CD4-positive, CD25-positive, alpha-beta regulatory T cell (primary cell): ENCODE results near the gene TAF5L. TPM values are rescaled to one million over a fixed set of nuclear protein-coding genes. Genes with fewer than 3 reads are reported as not detected.
"Not testable (repeated sequence)": the region's sequence is repeated elsewhere in the genome, so short reads cannot be mapped to it uniquely, and the experiment has no call there.

Source experiments
- ATAC-seq, 2 donors: fragments of 150-1000 bp; cut with Tn5 transposase; one replicate each; pipeline ENCODE4 v1.10.0; 2021; ENCODE audit warnings: low read depth in 2 of 2, moderate number of reproducible peaks in 2 of 2, moderate library complexity in 1 of 2
- DNase-seq, 3 donors: peaks; one replicate each; pipeline versions ENCODE4 v3.0.0 to v3.0.0-alpha.2; 2012 to 2022; ENCODE audit warnings: mixed read lengths in 1 of 3
- H3K27ac ChIP-seq: one replicate; pipeline ENCODE4 v1.7.0; 2013; ENCODE audit warnings: mild to moderate bottlenecking, low read length; ENCODE audit not compliant: insufficient read depth, poor library complexity, severe bottlenecking
- H3K27me3 ChIP-seq: one replicate; pipeline ENCODE4 v1.7.0; 2013; ENCODE audit warnings: low read length; ENCODE audit not compliant: control insufficient read depth, insufficient read depth
- H3K36me3 ChIP-seq: one replicate; pipeline ENCODE4 v1.7.0; 2013; ENCODE audit warnings: mild to moderate bottlenecking, low read length, moderate library complexity; ENCODE audit not compliant: control insufficient read depth, insufficient read depth
- H3K4me1 ChIP-seq: 2 replicates; pipeline ENCODE4 v1.7.0; 2013; ENCODE audit warnings: mild to moderate bottlenecking, low read length; ENCODE audit not compliant: insufficient read depth, control insufficient read depth, poor library complexity, severe bottlenecking
- H3K4me3 ChIP-seq: one replicate; pipeline ENCODE4 v1.7.0; 2013; ENCODE audit warnings: low read depth, mild to moderate bottlenecking, low read length, moderate library complexity
- H3K9me3 ChIP-seq, 2 experiments: 1 replicate in 1 of 2; 2 replicates in 1 of 2; pipeline ENCODE4 v1.7.0; 2013; ENCODE audit warnings: low read length in 2 of 2, mild to moderate bottlenecking in 1 of 2, moderate library complexity in 1 of 2; ENCODE audit not compliant: control insufficient read depth in 2 of 2
- H3K27ac Mint-ChIP-seq, 3 donors: one replicate each; pipeline ENCODE4 v1.8.0; 2020 to 2022; ENCODE audit warnings: mild to moderate bottlenecking in 3 of 3, mixed read lengths in 3 of 3, moderate library complexity in 2 of 3
- H3K27me3 Mint-ChIP-seq: one replicate; pipeline ENCODE4 v1.8.0; 2022; ENCODE audit warnings: mild to moderate bottlenecking, mixed read lengths
- H3K36me3 Mint-ChIP-seq: one replicate; pipeline ENCODE4 v1.8.0; 2020; ENCODE audit warnings: mixed read lengths
- H3K4me1 Mint-ChIP-seq, 4 donors: one replicate each; pipeline ENCODE4 v1.8.0; 2020 to 2022; ENCODE audit warnings: mixed read lengths in 4 of 4, mild to moderate bottlenecking in 1 of 4
- H3K4me3 Mint-ChIP-seq, 4 donors: one replicate each; pipeline ENCODE4 v1.8.0; 2020 to 2022; ENCODE audit warnings: mild to moderate bottlenecking in 4 of 4, mixed read lengths in 4 of 4, moderate library complexity in 3 of 4
- H3K9me3 Mint-ChIP-seq, 7 donors: one replicate each; pipeline ENCODE4 v1.8.0; 2020 to 2022; ENCODE audit warnings: mixed read lengths in 7 of 7, mild to moderate bottlenecking in 3 of 7, moderate library complexity in 2 of 7
- polyA plus RNA-seq, 4 donors: library from polyadenylated mRNA; unstranded; fragments of 300-500 nt; fragmentation: Illumina TruSeq; gene quantifications; one replicate each; pipeline ENCODE4 v1.2.3, GENCODE V29; 2021
- total RNA-seq: library from RNA; stranded (reverse); gene quantifications from one replicate; pipeline ENCODE4 v1.2.3, GENCODE V29; 2022

Gene TAF5L
- total and polyA plus RNA-seq, 5 donors from 2014 or later: 4.6 to 33.6 (median 5.9) TPM

DNA sequence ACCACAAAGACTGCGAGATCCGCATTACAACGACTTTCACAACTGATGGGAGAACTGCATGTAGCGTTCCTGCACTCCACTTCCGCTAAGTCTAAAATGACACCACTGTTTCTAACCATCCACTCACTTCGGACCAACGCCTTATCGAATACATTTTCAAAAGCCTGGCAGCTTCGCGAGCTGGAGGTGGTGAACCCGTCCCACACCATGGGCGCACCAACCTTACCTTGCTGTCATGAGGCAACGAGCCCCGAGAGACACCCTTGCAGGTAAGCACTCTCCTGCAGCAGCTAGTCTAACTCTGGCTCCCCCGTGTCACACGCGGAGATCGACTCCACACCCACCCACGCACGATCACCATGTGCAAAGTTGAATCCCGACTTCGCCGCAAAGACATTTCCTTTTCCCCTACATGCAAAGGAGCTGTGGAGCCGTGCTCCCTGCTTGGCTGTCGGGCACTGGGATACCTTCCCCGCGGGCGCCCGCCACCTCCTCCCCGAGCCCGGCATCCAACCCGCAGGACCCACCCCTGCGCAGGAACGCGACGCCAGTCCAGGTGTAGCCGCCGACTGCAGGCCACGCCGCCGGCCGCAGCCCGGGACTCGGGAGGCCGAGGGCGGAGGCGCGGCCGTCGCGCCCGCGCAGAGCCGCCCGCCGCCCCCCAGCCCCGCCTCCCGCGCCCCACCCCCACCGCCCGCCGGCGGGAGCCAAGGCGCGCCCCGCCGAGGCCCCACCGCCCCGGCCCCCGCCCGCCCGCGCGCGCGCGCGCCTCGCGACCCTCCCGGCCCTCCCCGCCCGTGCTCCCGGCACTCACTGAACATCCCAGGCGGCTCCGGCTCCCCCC, 629 bp downstream of the TAF5L start:
- Mint-ChIP-seq H3K4me3 (peak overlapping the region; percentile 91 to 99 (median 95)), H3K9me3 (peaks cover 0 to 1% (median 0%) of the 10 kb centered on the region in 7 donors), H3K27ac (peak overlapping the region; percentile 82 to 95 (median 90)), H3K4me1 (peaks cover 40 to 70% (median 60%) of the 10 kb centered on the region in 4 donors), H3K27me3 (no peaks in the 10 kb centered on the region), H3K36me3 (peaks cover 13% of the 10 kb centered on the region)
- Histone ChIP-seq H3K36me3 (no peaks in the 10 kb centered on the region), H3K9me3 (no peaks in the 10 kb centered on the region), H3K4me1 (peaks cover 39% of the 10 kb centered on the region), H3K27ac (peak overlapping the region; percentile 82), H3K4me3 (peak overlapping the region; percentile 94), H3K27me3 (no peaks in the 10 kb centered on the region)
- DNase-seq (peak in 2 of 3 donors; percentile 42 to 61), ATAC-seq (peak; percentile 6 to 10)

DNA sequence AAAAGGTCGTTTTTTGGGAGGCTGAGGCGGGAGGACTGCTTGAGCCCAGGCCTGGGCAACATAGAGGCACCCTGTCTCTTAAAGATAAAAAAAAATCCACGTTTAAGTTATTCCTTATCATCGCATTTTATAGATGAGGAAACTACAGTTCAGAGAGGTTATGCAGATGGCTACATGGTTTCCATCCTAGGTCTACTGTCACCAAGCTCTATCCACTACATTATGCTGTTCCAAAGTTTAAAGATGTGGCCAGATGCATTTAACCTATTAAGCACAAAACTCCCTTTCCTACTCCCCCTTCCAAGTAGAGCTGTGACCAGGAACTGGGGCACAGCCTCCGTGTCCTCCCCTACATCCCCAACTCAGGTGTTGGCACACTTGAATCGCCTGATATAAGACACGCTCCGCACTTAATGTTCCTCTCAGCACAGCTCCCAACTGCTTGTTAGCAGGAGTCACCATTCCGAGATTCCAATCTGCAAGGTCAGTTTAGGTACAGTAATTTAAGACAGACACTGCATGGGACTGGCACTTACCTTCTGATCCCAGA, 1.3 kb downstream of the TAF5L start:
- Histone ChIP-seq H3K9me3 (no peaks in the 10 kb centered on the region), H3K36me3 (no peaks in the 10 kb centered on the region), H3K4me1 (peaks cover 39% of the 10 kb centered on the region), H3K27ac (no peak overlapping the region), H3K27me3 (no peaks in the 10 kb centered on the region), H3K4me3 (peak overlapping the region; percentile 94)
- Mint-ChIP-seq H3K4me1 (peaks cover 47 to 73% (median 63%) of the 10 kb centered on the region in 4 donors), H3K9me3 (peaks cover 0 to 1% (median 0%) of the 10 kb centered on the region in 7 donors), H3K36me3 (peaks cover 8% of the 10 kb centered on the region), H3K27ac (peak overlapping the region; percentile 82 to 95 (median 90)), H3K4me3 (peak overlapping the region; percentile 91 to 99 (median 95)), H3K27me3 (no peaks in the 10 kb centered on the region)
- DNase-seq (no peak), ATAC-seq (no peak)

DNA sequence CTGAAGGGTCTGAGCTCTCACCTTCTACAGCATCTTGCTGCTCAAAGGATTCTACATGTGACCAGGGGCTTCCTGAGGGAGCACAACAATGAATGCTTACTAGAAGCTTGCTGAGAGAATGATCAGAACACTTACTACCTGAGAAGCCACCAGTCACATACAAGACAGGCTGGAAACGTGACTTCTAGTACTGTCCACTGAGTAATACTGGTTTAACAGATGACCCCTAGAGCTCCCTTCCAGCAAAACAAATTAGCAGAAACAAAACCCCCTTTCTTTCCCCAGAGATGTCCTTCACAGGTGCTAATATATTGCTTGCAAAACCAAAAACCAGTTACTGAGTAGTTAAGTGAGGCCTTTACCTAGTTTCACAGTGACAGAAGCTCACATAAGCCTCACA, 2.1 kb downstream of the TAF5L start:
- peak overlapping the region in 2 of 3 donors; percentile 43 to 90 for H3K27ac Mint-ChIP-seq
- Histone ChIP-seq H3K9me3 (no peaks in the 10 kb centered on the region), H3K27ac (no peak overlapping the region), H3K36me3 (no peaks in the 10 kb centered on the region), H3K27me3 (no peaks in the 10 kb centered on the region), H3K4me3 (peak overlapping the region; percentile 94), H3K4me1 (peaks cover 46% of the 10 kb centered on the region)
- ATAC-seq (no peak), DNase-seq (no peak)
- peaks cover 6% of the 10 kb centered on the region for H3K36me3 Mint-ChIP-seq
- H3K4me3 Mint-ChIP-seq: peak overlapping the region; percentile 60 to 97 (median 92)
- peaks cover 0 to 1% (median 0%) of the 10 kb centered on the region in 7 donors for H3K9me3 Mint-ChIP-seq
- H3K27me3 Mint-ChIP-seq: no peaks in the 10 kb centered on the region
- peaks cover 50 to 77% (median 67%) of the 10 kb centered on the region in 4 donors for H3K4me1 Mint-ChIP-seq

DNA sequence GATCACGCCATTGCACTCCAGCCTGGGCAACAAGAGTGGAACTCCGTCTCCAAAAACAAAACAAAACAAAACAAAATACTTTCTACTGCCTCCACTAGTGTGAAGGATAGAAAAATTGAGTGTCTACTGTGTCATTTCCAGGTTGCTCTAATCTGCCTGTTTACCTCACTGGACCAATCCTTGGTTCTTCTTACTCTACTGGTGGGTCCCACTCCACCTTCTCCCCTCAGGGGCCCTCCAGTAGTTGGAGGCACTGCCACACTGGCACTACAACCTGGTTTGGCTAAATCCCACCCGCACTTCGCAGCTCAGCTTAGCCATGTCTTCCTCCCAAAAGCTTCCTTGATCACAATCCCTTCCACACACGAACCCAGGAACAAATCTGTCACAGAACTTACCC, 2.7 kb downstream of the TAF5L start:
- Histone ChIP-seq H3K27me3 (no peaks in the 10 kb centered on the region), H3K36me3 (no peaks in the 10 kb centered on the region), H3K27ac (no peak overlapping the region), H3K4me1 (peaks cover 51% of the 10 kb centered on the region), H3K4me3 (no peak overlapping the region), H3K9me3 (no peaks in the 10 kb centered on the region)
- DNase-seq (no peak), ATAC-seq (no peak)
- H3K9me3 Mint-ChIP-seq: peaks cover 0 to 1% (median 0%) of the 10 kb centered on the region in 7 donors
- no peaks in the 10 kb centered on the region for H3K36me3 Mint-ChIP-seq
- no peaks in the 10 kb centered on the region for H3K27me3 Mint-ChIP-seq
- peak overlapping the region; percentile 60 to 93 (median 78) for H3K4me3 Mint-ChIP-seq
- H3K27ac Mint-ChIP-seq: peak overlapping the region in 2 of 3 donors; percentile 43 to 90
- peaks cover 46 to 77% (median 64%) of the 10 kb centered on the region in 4 donors for H3K4me1 Mint-ChIP-seq

DNA sequence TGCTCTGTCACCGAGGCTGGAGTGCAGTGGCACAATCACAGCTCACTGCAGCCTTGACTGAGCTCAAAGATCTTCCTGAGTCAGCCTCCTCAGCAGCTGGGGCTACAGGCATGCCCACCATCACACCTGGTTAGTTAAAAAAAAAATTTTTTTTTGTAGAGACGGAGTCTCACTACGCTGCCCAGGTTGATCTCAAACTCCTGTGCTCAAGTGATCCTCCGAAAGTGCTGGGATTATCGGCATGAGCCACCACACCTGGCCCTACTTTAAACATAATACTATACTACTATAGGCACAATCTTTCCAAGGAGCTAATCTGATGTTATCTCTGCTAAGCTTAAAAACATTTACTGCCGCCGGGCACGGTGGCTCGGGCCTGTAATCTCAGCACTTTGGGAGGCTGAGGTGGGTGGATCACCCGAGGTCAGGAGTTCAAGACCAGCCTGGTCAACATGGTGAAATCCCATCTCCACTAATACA, 3.2 kb downstream of the TAF5L start:
- Mint-ChIP-seq H3K4me1 (peaks cover 46 to 80% (median 66%) of the 10 kb centered on the region in 4 donors), H3K4me3 (peak overlapping the region in 3 of 4 donors; percentile 37 to 91 (median 50)), H3K27ac (peak overlapping the region in 1 of 3 donors; percentile 36)
- not testable (repeated sequence) for ATAC-seq, H3K27me3 ChIP-seq, H3K9me3 ChIP-seq, H3K9me3 Mint-ChIP-seq, H3K4me3 ChIP-seq, H3K36me3 Mint-ChIP-seq, H3K36me3 ChIP-seq, H3K27me3 Mint-ChIP-seq, DNase-seq, H3K27ac ChIP-seq
- peaks cover 49% of the 10 kb centered on the region for H3K4me1 ChIP-seq

DNA sequence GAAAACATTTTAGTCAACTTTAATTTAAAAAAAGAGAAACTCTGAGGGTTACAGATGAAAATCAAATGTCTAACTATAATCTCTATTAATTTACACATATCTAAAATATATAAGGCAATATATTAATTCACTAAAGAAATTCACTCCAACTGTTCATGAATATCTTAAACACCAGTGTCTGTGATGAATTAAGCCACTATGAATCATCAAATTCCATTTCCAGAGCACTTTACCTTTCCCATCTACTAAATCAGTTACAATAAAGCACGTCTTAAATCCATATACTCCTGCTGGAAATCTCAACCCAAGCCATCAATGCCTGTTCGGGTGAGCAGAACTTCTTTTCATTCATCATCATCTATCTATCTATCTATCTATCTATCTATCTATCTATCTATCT, 4.3 kb downstream of the TAF5L start:
- H3K27me3 Mint-ChIP-seq: no peaks in the 10 kb centered on the region
- peaks cover 36 to 79% (median 63%) of the 10 kb centered on the region in 4 donors for H3K4me1 Mint-ChIP-seq
- H3K9me3 ChIP-seq: no peaks in the 10 kb centered on the region
- H3K27me3 ChIP-seq: no peaks in the 10 kb centered on the region
- DNase-seq: no peak
- H3K4me3 Mint-ChIP-seq: peak overlapping the region in 1 of 4 donors; percentile 59
- no peak overlapping the region for H3K4me3 ChIP-seq
- no peak overlapping the region for H3K27ac ChIP-seq
- ATAC-seq: no peak
- peak overlapping the region in 1 of 3 donors; percentile 38 for H3K27ac Mint-ChIP-seq
- H3K36me3 Mint-ChIP-seq: no peaks in the 10 kb centered on the region
- H3K36me3 ChIP-seq: no peaks in the 10 kb centered on the region
- peaks cover 39% of the 10 kb centered on the region for H3K4me1 ChIP-seq
- H3K9me3 Mint-ChIP-seq: peaks cover 0 to 1% (median 0%) of the 10 kb centered on the region in 7 donors

DNA sequence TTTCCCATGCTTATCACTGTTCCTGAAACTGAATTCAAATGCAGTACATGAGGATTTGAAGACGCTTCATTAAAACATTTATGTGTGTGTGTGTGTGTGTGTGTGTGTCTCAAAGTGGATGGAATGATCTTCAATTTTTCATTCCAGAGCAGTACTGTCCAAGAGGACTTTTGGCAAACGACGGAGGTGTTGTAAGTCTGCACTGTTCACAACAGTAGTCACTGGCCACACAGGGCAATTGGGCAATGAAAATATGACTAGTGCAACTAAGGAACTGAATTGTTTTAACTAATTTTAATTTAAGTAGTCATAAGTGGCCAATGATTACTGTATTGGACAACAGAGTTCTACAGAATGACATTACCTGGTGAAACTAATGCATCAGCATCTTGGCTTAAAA, 5.0 kb downstream of the TAF5L start:
- Histone ChIP-seq H3K4me3 (no peak overlapping the region), H3K27ac (no peak overlapping the region), H3K27me3 (no peaks in the 10 kb centered on the region), H3K36me3 (no peaks in the 10 kb centered on the region), H3K9me3 (no peaks in the 10 kb centered on the region), H3K4me1 (peaks cover 35% of the 10 kb centered on the region)
- Mint-ChIP-seq H3K4me1 (peaks cover 35 to 75% (median 61%) of the 10 kb centered on the region in 4 donors), H3K4me3 (no peak overlapping the region), H3K27me3 (no peaks in the 10 kb centered on the region), H3K36me3 (no peaks in the 10 kb centered on the region), H3K9me3 (no peaks in the 10 kb centered on the region), H3K27ac (no peak overlapping the region)
- ATAC-seq: no peak
- DNase-seq: no peak
